Renal pelvis (tissue), 4 donors: ENCODE results near the gene SEMA4D. TPM values are rescaled to one million over a fixed set of nuclear protein-coding genes. Genes with fewer than 3 reads are reported as not detected.
"Not testable (repeated sequence)": the region's sequence is repeated elsewhere in the genome, so short reads cannot be mapped to it uniquely, and the experiment has no call there.

Source experiments
- DNase-seq: peaks from one replicate; pipeline ENCODE4 v3.0.0-alpha.2; 2013
- polyA plus RNA-seq, 3 donors: library from polyadenylated mRNA; unstranded; fragments of 120-200 nt; gene quantifications; one replicate each; pipeline ENCODE4 v1.2.1, GENCODE V29; 2013; ENCODE audit not compliant: insufficient read length in 3 of 3

Gene SEMA4D
- polyA plus RNA-seq, 3 donors, result 48.5 to 67.5 (median 64.1) TPM

GRCh38 chr9:89372230-89372816, 125.6 kb downstream of the SEMA4D start:
- DNase-seq, result no peak

GRCh38 chr9:89371791-89372190, 126.1 kb downstream of the SEMA4D start:
- DNase-seq, result not testable (repeated sequence)

- DNase-seq, result no peak
Observed at GRCh38 chr9:89370593-89370992, 127.3 kb downstream of the SEMA4D start.

GRCh38 chr9:89368978-89369377, 128.9 kb downstream of the SEMA4D start:
- no peak for DNase-seq

GRCh38 chr9:89368550-89368949, 129.4 kb downstream of the SEMA4D start:
- no peak for DNase-seq

GRCh38 chr9:89367726-89368437, 130.0 kb downstream of the SEMA4D start:
- DNase-seq, result no peak

- DNase-seq, result no peak
Observed at GRCh38 chr9:89367281-89367680, 130.6 kb downstream of the SEMA4D start.

GRCh38 chr9:89366711-89367110, 131.2 kb downstream of the SEMA4D start:
- DNase-seq, result no peak

GRCh38 chr9:89365532-89365912, 132.4 kb downstream of the SEMA4D start:
- no peak for DNase-seq

GRCh38 chr9:89364666-89365531, 133.0 kb downstream of the SEMA4D start:
- no peak for DNase-seq

- no peak for DNase-seq
Observed at GRCh38 chr9:89363921-89364665, 133.8 kb downstream of the SEMA4D start.

- DNase-seq, result no peak
Observed at GRCh38 chr9:89363311-89363670, 134.6 kb downstream of the SEMA4D start.

- no peak for DNase-seq
Observed at GRCh38 chr9:89362647-89363310, 135.1 kb downstream of the SEMA4D start.

- DNase-seq, result no peak
Observed at GRCh38 chr9:89361816-89362646, 135.9 kb downstream of the SEMA4D start.

GRCh38 chr9:89361031-89361430, 136.9 kb downstream of the SEMA4D start:
- DNase-seq, result no peak

- no peak for DNase-seq
Observed at GRCh38 chr9:89360465-89360864, 137.4 kb downstream of the SEMA4D start.

- no peak for DNase-seq
Observed at GRCh38 chr9:89359751-89360261, 138.1 kb downstream of the SEMA4D start.

GRCh38 chr9:89358985-89359384, 138.9 kb downstream of the SEMA4D start:
- DNase-seq, result no peak

- DNase-seq, result no peak
Observed at GRCh38 chr9:89358376-89358916, 139.5 kb downstream of the SEMA4D start.
